ENCODE results near the gene CKLF.
A peak's percentile ranks its signal among the peaks of the same experiment; 100 is the strongest.

Gene CKLF

GRCh38 chr16:66552286-66553177 is at the start of gene CKLF:
Gene CKLF, plus strand, starts transcription at chr16:66552576. Its CDS starts 140 bp downstream, at chr16:66552716.
- Histone ChIP-seq H3K27ac (ENCODE audit: low read depth, low read length) (peak within 1 kb of the TSS; percentile 55), H3K36me3 (ENCODE audit: control insufficient read depth, low read length) (peaks cover 16% of the 10 kb centered on the region), H3K79me2 (ENCODE audit: control insufficient read depth, low read length) (peaks cover 32% of the 10 kb centered on the region), H3K9me2 (replicated peaks; ENCODE audit: control insufficient read depth, low read length) (no peaks in the 10 kb centered on the region), H3K9me3 (ENCODE audit: control insufficient read depth, insufficient read depth, low read length) (no peaks in the 10 kb centered on the region), H3K4me3 (ENCODE audit: low read length) (peak within 1 kb of the TSS; percentile 81), H3F3A (ENCODE audit: control insufficient read depth, insufficient read depth) (peaks cover 12% of the 10 kb centered on the region), H3K4me1 (ENCODE audit: control insufficient read depth, low read length) (peaks cover 68% of the 10 kb centered on the region), H4K20me1 (ENCODE audit: control insufficient read depth, insufficient read depth, low read depth, low read length) (no peaks in the 10 kb centered on the region), H3K27me3 (ENCODE audit: control insufficient read depth, low read length) (no peaks in the 10 kb centered on the region), H3K4me2 (ENCODE audit: low read length) (peak within 1 kb of the TSS; percentile 88)
- no peak for TF ChIP-seq CTCF (IDR thresholded peaks at IDR 0.05; ENCODE audit: low read depth, low read length, poor library complexity, severe bottlenecking)
- TF ChIP-seq EZH2phosphoT487 (IDR thresholded peaks at IDR 0.05; ENCODE audit: borderline replicate concordance, low read length): no peak

GRCh38 chr16:66503030-66503429 is 49.3 kb upstream of the CKLF start:
- Histone ChIP-seq H3K36me3 (ENCODE audit: control insufficient read depth, low read length) (no peaks in the 10 kb centered on the region), H3K4me2 (ENCODE audit: low read length) (no peak overlapping the region), H3K4me1 (ENCODE audit: control insufficient read depth, low read length) (no peaks in the 10 kb centered on the region), H3K9me2 (replicated peaks; ENCODE audit: control insufficient read depth, low read length) (no peaks in the 10 kb centered on the region), H3K27me3 (ENCODE audit: control insufficient read depth, low read length) (peaks cover 6% of the 10 kb centered on the region; the same call in 1 of the 2 replicates), H3K79me2 (ENCODE audit: control insufficient read depth, low read length) (no peaks in the 10 kb centered on the region), H3K9me3 (ENCODE audit: control insufficient read depth, insufficient read depth, low read length) (no peaks in the 10 kb centered on the region), H3K4me3 (ENCODE audit: low read length) (no peak overlapping the region), H4K20me1 (ENCODE audit: control insufficient read depth, insufficient read depth, low read depth, low read length) (no peaks in the 10 kb centered on the region), H3K27ac (ENCODE audit: low read depth, low read length) (no peak overlapping the region), H3F3A (ENCODE audit: control insufficient read depth, insufficient read depth) (no peaks in the 10 kb centered on the region)
- TF ChIP-seq CTCF (IDR thresholded peaks at IDR 0.05; ENCODE audit: low read depth, low read length, poor library complexity, severe bottlenecking) (no peak), EZH2phosphoT487 (IDR thresholded peaks at IDR 0.05; ENCODE audit: borderline replicate concordance, low read length) (no peak)

- TF ChIP-seq CTCF (IDR thresholded peaks at IDR 0.05; ENCODE audit: low read depth, low read length, poor library complexity, severe bottlenecking) (no peak), EZH2phosphoT487 (IDR thresholded peaks at IDR 0.05; ENCODE audit: borderline replicate concordance, low read length) (no peak)
- Histone ChIP-seq H3K79me2 (ENCODE audit: control insufficient read depth, low read length) (no peaks in the 10 kb centered on the region), H4K20me1 (ENCODE audit: control insufficient read depth, insufficient read depth, low read depth, low read length) (no peaks in the 10 kb centered on the region), H3K4me3 (ENCODE audit: low read length) (no peak overlapping the region), H3K4me2 (ENCODE audit: low read length) (no peak overlapping the region), H3K36me3 (ENCODE audit: control insufficient read depth, low read length) (no peaks in the 10 kb centered on the region), H3K9me2 (replicated peaks; ENCODE audit: control insufficient read depth, low read length) (no peaks in the 10 kb centered on the region), H3K27ac (ENCODE audit: low read depth, low read length) (no peak overlapping the region), H3F3A (ENCODE audit: control insufficient read depth, insufficient read depth) (no peaks in the 10 kb centered on the region), H3K9me3 (ENCODE audit: control insufficient read depth, insufficient read depth, low read length) (no peaks in the 10 kb centered on the region), H3K4me1 (ENCODE audit: control insufficient read depth, low read length) (no peaks in the 10 kb centered on the region), H3K27me3 (ENCODE audit: control insufficient read depth, low read length) (peaks cover 7% of the 10 kb centered on the region; the same call in 1 of the 2 replicates)
Measured at GRCh38 chr16:66503612-66504011, 48.8 kb upstream of the CKLF start.
